Measurements from ENCODE around the gene CRABP1.
"Not testable (repeated sequence)": the region's sequence is repeated elsewhere in the genome, so short reads cannot be mapped to it uniquely, and the experiment has no call there.

The CRABP1 gene

GRCh38 chr15:78374436-78375393 is 34.6 kb downstream of the CRABP1 start:
- DNase-seq (ENCODE audit: low spot score), result peak; percentile 97

GRCh38 chr15:78380143-78380542 is 40.0 kb downstream of the CRABP1 start:
- not testable (repeated sequence) for DNase-seq (ENCODE audit: low spot score)

- DNase-seq (ENCODE audit: low spot score), result no peak
Observed at GRCh38 chr15:78382114-78382880, 42.1 kb downstream of the CRABP1 start.

- no peak for DNase-seq (ENCODE audit: low spot score)
Observed at GRCh38 chr15:78384651-78385050, 44.5 kb downstream of the CRABP1 start.

GRCh38 chr15:78387246-78388037 is 47.3 kb downstream of the CRABP1 start:
- DNase-seq (ENCODE audit: low spot score), result no peak

- DNase-seq (ENCODE audit: low spot score), result no peak
Observed at GRCh38 chr15:78388865-78389264, 48.7 kb downstream of the CRABP1 start.

- DNase-seq (ENCODE audit: low spot score), result no peak
Observed at GRCh38 chr15:78389322-78389721, 49.2 kb downstream of the CRABP1 start.

GRCh38 chr15:78389738-78390137 is 49.6 kb downstream of the CRABP1 start:
- no peak for DNase-seq (ENCODE audit: low spot score)

- no peak for DNase-seq (ENCODE audit: low spot score)
Observed at GRCh38 chr15:78390242-78390641, 50.1 kb downstream of the CRABP1 start.

- no peak for DNase-seq (ENCODE audit: low spot score)
Observed at GRCh38 chr15:78390826-78391225, 50.7 kb downstream of the CRABP1 start.

- DNase-seq (ENCODE audit: low spot score), result no peak
Observed at GRCh38 chr15:78391781-78392180, 51.6 kb downstream of the CRABP1 start.

- DNase-seq (ENCODE audit: low spot score), result no peak
Observed at GRCh38 chr15:78392430-78392829, 52.3 kb downstream of the CRABP1 start.

GRCh38 chr15:78393137-78393536 is 53.0 kb downstream of the CRABP1 start:
- DNase-seq (ENCODE audit: low spot score), result no peak

- no peak for DNase-seq (ENCODE audit: low spot score)
Observed at GRCh38 chr15:78394026-78394425, 53.9 kb downstream of the CRABP1 start.

- no peak for DNase-seq (ENCODE audit: low spot score)
Observed at GRCh38 chr15:78394981-78395616, 54.9 kb downstream of the CRABP1 start.

GRCh38 chr15:78396186-78396814 is 56.1 kb downstream of the CRABP1 start:
- DNase-seq (ENCODE audit: low spot score), result no peak

- no peak for DNase-seq (ENCODE audit: low spot score)
Observed at GRCh38 chr15:78396976-78397375, 56.8 kb downstream of the CRABP1 start.

- DNase-seq (ENCODE audit: low spot score), result no peak
Observed at GRCh38 chr15:78397382-78397781, 57.2 kb downstream of the CRABP1 start.
